Measurements from ENCODE around the gene FHOD3. TPM values are rescaled to one million over a fixed set of nuclear protein-coding genes. Genes with fewer than 3 reads are reported as not detected.

FHOD3 gene
- total and polyA plus RNA-seq, 9 of the 15 experiments (the other 6 are each of a cell fraction or from before 2014, with no cell fraction given) = 0.11 TPM; not detected in 8

DNA sequence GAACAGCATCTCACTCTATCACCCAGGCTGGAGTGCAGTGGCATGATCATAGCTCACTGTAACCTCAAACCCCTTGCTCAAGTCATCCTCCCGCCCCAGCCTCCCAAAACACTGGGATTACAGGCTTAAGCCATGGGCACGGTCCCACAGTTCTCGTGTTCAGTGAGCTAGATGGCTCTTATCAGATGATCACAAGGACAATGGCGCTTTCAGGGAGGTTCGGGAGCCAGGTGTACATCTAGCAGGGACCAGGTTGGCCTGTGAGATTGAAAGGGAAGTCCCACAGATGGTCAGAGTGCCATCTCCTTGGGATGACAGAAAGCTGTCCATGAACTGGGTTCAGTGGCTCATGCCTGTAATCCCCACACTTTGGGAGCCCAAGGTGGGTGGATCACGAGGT lies 14.1 kb upstream of the FHOD3 start (continued):
- no peak for TF ChIP-seq ZNF785 (CRISPR knock-in tag; IDR thresholded peaks at IDR 0.05)
- TF ChIP-seq, protein P1, sequence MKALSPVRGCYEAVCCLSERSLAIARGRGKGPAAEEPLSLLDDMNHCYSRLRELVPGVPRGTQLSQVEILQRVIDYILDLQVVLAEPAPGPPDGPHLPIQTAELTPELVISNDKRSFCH (CRISPR knock-in tag; IDR thresholded peaks at IDR 0.05) = no peak
- TF ChIP-seq, protein P1 (tag; IDR thresholded peaks at IDR 0.05) = no peak
- no peak for TF ChIP-seq RBM15 (IDR thresholded peaks at IDR 0.05; ENCODE audit: insufficient read depth, low read length)

- Histone ChIP-seq H3K27ac (ENCODE audit: extremely low read depth, low read depth, low read length) (no peak overlapping the region), H3K79me2 (ENCODE audit: control insufficient read depth, insufficient read depth, low read length) (no peaks in the 10 kb centered on the region), H3K36me3 (ENCODE audit: control insufficient read depth, insufficient read depth, low read length) (no peaks in the 10 kb centered on the region), H3K4me3 (no peak overlapping the region), H3K9ac (ENCODE audit: insufficient read depth in 1 of 2, low read depth in 2 of 2, low read length in 2 of 2) (no peak overlapping the region), H4K20me1 (replicated peaks; ENCODE audit: control insufficient read depth, insufficient read depth, low read length) (no peaks in the 10 kb centered on the region), H3K9me1 (ENCODE audit: control insufficient read depth, insufficient read depth, low read length) (no peaks in the 10 kb centered on the region), H2AFZ (ENCODE audit: low read depth, low read length) (no peak overlapping the region), H3K4me2 (ENCODE audit: insufficient read depth, low read length) (no peak overlapping the region), H3K27me3 (ENCODE audit: control insufficient read depth in 2 of 2, insufficient read depth in 2 of 2, low read length in 2 of 2) (peaks cover 3 to 17% of the 10 kb centered on the region in 2 experiments; a peak in 3 of 5 replicates), H3K4me1 (replicated peaks in 1 of 2; ENCODE audit: control insufficient read depth in 2 of 2, insufficient read depth in 2 of 2, low read length in 2 of 2) (no peaks in the 10 kb centered on the region), H3K9me3 (replicated peaks; ENCODE audit: control insufficient read depth, insufficient read depth, low read depth, low read length) (no peaks in the 10 kb centered on the region)
- no TSS peak for BruUV-seq (replicated peaks)
- WGBS (ENCODE audit: insufficient coverage, low coverage, missing lambda C conversion rate) = 0% methylated on average over 4 of the region's 4 CpGs
- intact Hi-C loops (cut with micrococcal nuclease) = loop anchor here (1.0 to 10.0 kb wide), 6 partner anchors 97 to 879 kb away; partner anchors contain the start of gene MOCOS
- CTCF ChIA-PET (ENCODE audit: low intra/inter-chr PET ratio) = interaction anchor here (0.8 to 4.2 kb wide), 5 partner anchors 72 to 527 kb away, joined by 3 to 74 read pairs (median 17); no protein-coding TSS in a partner anchor
- ATAC-seq (peak; percentile 35; the same call in 2 of the 3 replicates), DNase-seq (ENCODE audit: extremely low read depth in 1 of 4, low spot score in 3 of 4) (no peak), FAIRE-seq (no peak)
- in situ Hi-C loops (cut with MboI) = loop anchor here (5.0 kb wide), 3 partner anchors 182 to 527 kb away; no protein-coding TSS in a partner anchor
- POLR2A ChIA-PET = interaction anchor here (0.6 to 0.7 kb wide), 3 partner anchors 154 to 1402 kb away, joined by 3 read pairs; no protein-coding TSS in a partner anchor
- TF ChIP-seq JUND (IDR thresholded peaks at IDR 0.05; ENCODE audit: borderline replicate concordance, low read depth, low read length) (no peak), JUND (tag; IDR thresholded peaks at IDR 0.05; ENCODE audit: borderline replicate concordance, low read depth, low read length) (no peak), ATF3 (IDR thresholded peaks at IDR 0.05) (no peak), ATF3 (CRISPR knock-in tag; conservative IDR thresholded peaks at IDR 0.05) (no peak), ATF1 (CRISPR knock-in tag; IDR thresholded peaks at IDR 0.05) (no peak), ATF1 (tag; IDR thresholded peaks at IDR 0.05) (no peak), NBN (IDR thresholded peaks at IDR 0.05; ENCODE audit: low read depth) (no peak), ZNF217 (CRISPR knock-in tag; IDR thresholded peaks at IDR 0.05) (no peak), ZNF124 (CRISPR knock-in tag; IDR thresholded peaks at IDR 0.05) (no peak), ZNF280A (IDR thresholded peaks at IDR 0.05; ENCODE audit: low read depth, partially characterized antibody) (no peak), NFATC3 (IDR thresholded peaks at IDR 0.05) (no peak), ZNF165 (CRISPR knock-in tag; IDR thresholded peaks at IDR 0.05; ENCODE audit: borderline replicate concordance) (no peak), PTTG1 (tag; IDR thresholded peaks at IDR 0.05; ENCODE audit: low read depth) (no peak)
- TF ChIP-seq, protein P2, sequence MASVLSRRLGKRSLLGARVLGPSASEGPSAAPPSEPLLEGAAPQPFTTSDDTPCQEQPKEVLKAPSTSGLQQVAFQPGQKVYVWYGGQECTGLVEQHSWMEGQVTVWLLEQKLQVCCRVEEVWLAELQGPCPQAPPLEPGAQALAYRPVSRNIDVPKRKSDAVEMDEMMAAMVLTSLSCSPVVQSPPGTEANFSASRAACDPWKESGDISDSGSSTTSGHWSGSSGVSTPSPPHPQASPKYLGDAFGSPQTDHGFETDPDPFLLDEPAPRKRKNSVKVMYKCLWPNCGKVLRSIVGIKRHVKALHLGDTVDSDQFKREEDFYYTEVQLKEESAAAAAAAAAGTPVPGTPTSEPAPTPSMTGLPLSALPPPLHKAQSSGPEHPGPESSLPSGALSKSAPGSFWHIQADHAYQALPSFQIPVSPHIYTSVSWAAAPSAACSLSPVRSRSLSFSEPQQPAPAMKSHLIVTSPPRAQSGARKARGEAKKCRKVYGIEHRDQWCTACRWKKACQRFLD (CRISPR knock-in tag; IDR thresholded peaks at IDR 0.05) = no peak
Observed at GRCh38 chr18:36284268-36284667, 13.2 kb upstream of the FHOD3 start.

Data from K562 (cell line).